Retina (tissue), 1 donor: ENCODE measurements around the gene TSPAN1.

Experiments
- DNase-seq: peaks from one replicate; pipeline ENCODE4 v3.0.0-alpha.2; 2016

The TSPAN1 gene

DNA sequence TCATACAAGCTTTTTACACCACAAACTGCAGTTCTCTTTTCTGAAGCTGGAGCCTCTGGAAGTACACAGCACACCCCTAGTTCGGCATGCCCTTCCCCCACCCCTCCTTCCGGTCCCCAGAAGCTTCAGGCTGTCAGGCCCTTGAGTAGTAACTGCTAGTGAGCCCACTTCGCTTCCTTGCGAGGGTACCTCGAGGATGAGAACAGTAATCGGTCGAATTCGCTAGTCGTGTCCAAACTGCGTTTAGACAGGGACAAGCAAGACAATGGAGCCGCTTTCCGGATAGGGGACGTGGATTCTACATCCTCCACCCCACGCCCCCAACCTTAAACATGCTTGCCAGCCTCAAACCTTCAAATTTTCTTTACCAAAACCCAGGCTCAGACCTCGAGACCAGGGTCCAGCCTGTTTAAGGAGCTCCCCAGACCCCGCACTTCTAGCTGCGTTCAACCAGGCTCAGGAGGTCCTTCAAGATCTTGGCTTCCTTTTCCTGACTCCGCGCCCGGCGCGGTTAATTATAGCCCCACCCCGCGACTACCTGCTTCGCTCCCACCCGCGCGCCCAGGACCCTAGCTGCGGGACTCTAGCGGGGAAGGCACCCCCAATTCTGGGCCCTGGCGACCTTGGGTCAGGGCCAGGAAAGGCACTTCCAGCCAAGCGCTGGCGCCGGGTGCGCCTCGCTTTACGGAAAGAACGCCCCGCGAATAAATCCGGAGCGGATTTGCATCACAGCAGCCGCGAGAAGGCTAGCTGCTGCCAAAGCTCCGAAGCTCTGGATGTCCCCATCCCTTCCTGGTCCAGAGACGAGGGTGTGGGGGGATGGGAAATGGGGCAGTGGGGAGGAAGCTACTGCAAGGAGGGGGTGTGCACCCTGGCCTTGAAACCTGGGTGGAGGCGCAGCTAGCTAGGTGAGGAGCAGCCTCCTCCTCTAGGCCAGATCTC lies 8.1 kb upstream of the TSPAN1 start:
- peak; percentile 66 for DNase-seq

DNA sequence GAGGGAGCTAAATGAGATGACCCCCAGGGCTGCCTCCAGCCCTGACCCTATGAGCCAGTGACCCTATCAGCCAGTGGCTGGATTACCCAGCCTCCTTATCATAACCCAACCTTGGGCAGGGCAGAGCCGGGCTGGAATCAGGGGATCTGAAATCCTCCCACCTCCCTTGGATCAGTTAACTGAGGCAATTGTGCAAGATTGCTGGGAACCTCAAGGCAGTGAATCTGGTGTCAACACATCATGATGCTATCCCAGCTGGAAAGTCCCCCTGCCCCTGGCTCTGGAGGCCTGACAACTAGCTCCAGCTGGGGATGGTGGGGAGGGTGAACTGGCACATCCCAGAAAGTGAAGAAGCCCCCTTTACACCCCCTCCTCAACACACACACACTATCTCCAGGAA lies 6.4 kb upstream of the TSPAN1 start:
- DNase-seq, result no peak

GRCh38 chr1:46169811-46170454 lies 5.0 kb upstream of the TSPAN1 start:
- DNase-seq, result no peak

GRCh38 chr1:46171351-46171750 lies 3.5 kb upstream of the TSPAN1 start:
- DNase-seq, result no peak

DNA sequence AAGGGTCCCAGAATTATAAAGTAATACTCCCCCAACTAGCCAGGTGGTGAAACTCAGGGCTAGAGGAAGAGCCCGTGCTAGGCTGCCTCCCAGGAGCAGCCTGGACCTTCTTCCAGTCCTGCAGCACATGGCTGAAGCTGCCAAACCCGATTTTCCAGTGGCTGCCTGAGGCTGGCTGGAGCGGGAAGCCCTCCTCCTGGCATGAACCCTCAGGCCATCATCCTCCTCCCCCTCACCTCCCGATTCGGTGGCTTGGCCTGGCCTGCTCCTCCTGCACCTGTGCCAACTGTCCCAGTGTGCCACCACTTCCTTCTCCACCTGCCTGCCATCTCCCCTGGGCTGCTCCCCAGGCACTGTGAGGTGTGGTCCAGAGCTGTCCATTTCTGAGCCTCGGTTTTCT lies 3.0 kb upstream of the TSPAN1 start:
- peak; percentile 55 for DNase-seq

GRCh38 chr1:46172321-46172720 lies 2.6 kb upstream of the TSPAN1 start:
- DNase-seq, result no peak

- DNase-seq, result peak; percentile 64
These were observed 1.5 kb upstream of the TSPAN1 start for GRCh38 chr1:46173361-46173856.

DNA sequence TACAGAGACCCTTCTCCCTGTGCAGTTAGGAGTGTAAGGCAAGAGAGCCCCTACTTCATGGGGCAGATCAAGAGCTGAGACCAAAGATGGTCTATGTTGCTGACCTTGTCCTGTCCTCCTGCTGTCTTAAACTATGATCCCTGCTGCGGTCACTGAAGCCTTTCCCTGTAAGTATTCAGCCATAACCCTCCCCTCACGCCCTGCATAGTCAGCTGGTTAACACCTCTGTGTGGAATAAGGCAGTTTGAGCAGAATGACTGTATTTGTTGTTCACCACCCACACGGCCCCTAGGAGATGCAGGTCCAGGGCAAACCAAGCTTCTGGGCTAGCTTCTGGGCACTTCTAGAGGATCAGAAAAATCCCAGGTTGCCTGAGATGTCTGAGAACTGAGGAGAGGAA lies 356 bp downstream of the TSPAN1 start:
- no peak for DNase-seq

GRCh38 chr1:46176211-46176865 lies 1.5 kb downstream of the TSPAN1 start, which contains the start of gene P3R3URF:
Gene P3R3URF, minus strand, starts transcription at chr1:46176488. Its CDS starts 17 bp downstream, at chr1:46176471.
- no peak for DNase-seq

DNA sequence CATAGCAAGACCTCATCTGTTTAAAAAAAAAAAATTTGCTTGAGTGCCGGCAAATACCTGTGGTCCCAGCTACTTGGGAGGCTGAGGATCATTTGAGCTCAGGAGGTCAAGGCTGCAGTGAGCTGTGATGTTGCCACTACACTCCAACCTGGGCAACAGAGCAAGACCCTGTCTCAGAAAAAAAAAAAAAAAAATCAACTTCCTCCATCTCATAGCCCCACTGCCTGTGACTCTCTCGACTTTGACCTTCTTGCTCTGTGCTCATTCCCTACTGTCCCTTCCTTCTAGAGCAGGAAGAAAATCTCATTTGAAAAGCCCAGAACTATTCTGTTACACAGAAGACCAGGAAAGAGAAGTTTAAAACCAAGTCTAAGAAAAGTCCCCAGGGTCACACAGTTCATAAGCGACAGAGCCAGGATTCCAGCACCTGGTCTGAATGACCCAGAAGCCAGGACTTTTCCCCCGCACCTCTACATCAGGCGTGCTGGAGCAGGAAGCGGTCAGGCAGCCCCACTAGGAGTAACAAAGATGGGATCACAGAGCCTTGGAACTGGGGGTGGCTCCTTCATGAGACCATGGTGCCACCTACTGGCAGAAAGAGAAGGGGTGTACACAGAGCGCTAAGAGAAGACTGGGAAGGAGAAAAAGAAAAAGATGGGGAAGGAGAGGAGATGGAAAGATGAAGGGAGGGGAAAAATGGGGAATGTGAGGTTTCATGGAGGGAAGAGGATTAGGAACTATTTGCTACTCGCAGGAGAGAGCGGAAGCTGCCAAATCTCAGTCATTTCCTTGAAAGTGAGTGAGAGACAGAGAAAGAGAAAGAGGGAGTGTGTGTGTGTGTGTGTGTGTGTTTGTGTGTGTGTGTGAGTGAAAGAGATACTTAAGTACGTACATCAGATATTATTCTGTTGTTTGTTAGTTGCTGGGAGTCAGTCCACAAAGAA lies 4.5 kb downstream of the TSPAN1 start:
- DNase-seq, result peak; percentile 88

GRCh38 chr1:46180082-46180616 lies 5.3 kb downstream of the TSPAN1 start:
- DNase-seq, result no peak

DNA sequence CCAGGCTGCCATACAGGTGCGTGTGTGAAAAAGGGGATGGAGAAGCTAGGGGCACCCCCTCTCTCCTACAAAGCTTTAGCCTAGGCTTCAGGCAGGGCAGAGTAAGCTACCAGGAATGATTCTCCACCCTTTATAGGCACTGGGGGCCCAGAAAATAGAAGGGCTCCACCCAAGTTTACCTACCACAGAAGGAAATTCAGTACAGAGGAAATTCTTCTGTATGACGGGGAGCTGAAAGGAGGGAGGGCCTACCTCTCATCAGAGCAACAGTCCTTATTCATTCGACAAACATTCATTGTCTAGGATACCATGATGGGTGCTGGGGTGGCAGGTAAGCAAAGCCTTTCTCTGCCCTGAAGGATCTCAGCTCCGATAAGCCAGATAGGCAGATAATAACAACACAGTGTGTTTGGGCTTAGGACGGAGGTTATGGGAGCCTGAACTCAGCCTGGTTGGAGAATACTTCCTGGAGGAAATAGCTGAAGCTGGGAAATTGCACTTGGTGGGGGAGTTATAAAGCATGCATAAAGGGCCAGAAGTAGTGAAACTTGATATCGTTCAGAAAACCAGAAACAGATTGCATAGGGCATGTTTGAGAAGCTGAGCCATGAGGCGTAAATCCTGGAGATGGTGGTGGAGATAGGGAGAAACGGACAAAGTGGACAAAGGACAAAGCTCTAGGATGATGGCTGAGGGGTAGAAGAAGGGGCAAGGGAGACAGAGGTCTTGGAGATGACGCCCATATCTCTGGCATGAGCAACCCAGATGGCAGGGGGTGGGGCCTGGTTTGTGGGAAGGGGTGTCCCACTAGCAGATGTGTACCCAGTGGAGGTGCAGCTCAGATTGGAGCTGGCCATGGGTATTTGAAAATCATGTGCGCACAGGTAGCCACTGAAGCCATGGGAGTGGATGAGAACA lies 6.7 kb downstream of the TSPAN1 start:
- no peak for DNase-seq

DNA sequence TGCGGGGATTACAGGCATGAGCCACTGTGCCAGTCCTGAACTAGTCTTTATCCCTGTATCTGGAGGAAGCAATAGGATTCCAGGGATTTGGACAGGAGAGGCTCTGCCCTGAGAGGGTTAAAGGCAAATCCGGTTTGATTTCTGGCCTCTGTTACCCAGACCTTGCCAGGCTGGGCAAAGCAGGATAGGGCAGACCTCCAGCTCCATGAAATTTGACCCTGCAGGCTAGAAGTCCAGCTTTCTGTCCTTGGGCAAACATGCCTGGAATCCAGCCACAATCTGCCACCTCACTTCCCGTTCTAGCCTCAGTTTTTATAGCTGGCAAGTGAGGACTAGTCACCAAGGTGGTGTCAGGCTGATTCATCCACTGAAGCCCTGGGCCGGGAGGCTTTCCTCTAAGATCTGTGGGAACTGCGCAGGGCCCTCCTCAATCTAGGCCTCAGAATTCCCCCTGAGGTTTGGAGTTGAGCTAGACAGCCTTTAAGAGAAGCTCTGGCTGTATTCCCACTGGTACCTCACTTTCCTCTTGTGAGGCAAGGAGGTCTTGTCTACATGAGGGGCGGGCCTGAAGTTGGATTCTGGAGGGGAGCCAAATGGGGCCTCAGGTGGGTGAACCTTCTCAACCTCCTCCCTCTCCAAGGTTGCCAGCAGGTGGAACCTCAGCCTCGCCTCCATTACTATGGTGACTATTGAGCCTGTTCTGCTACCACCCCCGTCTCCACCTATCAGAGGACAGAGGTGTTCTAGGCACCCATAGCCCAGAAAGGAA lies 8.4 kb downstream of the TSPAN1 start:
- DNase-seq, result no peak

GRCh38 chr1:46183926-46184557 lies 9.2 kb downstream of the TSPAN1 start:
- no peak for DNase-seq

DNA sequence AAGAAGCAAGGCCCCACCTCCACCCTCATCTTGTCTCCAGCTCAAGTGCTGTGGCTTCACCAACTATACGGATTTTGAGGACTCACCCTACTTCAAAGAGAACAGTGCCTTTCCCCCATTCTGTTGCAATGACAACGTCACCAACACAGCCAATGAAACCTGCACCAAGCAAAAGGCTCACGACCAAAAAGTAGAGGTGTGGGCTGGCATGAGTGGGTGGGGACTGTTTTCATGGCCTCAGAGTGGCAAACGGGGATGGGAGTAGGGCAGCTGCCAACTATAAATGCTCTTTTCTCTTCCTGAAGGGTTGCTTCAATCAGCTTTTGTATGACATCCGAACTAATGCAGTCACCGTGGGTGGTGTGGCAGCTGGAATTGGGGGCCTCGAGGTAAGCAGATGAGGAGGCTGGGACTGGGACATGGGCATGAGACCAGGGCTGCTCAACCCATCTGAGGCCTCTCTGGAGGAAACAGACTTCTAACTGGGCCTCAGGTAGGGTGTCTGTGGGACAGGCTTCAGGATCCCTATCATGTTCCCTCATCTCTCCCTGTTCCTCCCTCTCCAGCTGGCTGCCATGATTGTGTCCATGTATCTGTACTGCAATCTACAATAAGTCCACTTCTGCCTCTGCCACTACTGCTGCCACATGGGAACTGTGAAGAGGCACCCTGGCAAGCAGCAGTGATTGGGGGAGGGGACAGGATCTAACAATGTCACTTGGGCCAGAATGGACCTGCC lies 10.2 kb downstream of the TSPAN1 start:
- DNase-seq, result no peak

GRCh38 chr1:46186076-46186475 lies 11.2 kb downstream of the TSPAN1 start:
- DNase-seq, result no peak

DNA sequence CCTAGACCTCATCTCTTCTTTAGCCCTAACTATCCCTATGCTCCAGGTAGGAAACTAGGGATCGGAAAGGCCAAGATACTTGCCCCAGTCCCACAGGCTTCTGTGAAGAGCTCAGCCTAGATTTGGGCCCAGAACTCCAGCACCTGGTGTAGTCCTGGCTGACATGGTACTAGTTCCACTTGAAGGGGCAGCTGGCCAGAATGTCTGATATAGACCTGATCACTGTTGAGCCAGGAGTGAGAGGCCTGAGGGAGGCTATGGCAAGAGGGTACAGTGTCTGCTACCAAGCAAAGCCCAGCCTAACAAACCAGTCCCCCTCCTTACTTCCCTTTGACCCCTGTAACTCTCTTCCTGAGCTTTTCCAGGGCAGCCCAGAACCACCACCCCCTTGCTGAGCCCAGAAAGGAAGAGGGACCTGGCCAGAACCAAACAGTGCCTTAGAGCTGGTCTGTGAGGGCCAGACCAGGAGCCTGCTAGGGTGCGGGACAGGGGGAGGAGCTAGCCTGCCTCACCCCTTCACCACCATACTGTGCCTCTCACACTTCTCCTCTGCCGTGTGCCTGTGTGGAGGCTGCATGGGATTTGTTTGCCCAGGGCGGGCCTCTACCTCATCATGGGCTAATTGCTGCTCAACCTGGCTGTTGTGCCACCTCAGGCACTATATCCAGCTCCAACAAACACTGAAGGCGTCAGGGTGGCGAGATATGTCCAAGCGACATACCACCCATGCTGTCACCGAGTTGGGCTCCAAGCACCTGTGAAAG lies 12.4 kb downstream of the TSPAN1 start:
- no peak for DNase-seq
